GM12878 (cell line): ENCODE measurements around the gene MRGPRE. TPM values are rescaled to one million over a fixed set of nuclear protein-coding genes. Genes with fewer than 3 reads are reported as not detected.

Experiments
- ATAC-seq: fragments of 200-7000 bp; cut with Tn5 transposase; 3 replicates; pipeline ENCODE4 v1.9.1; 2020; ENCODE audit warnings: mild to moderate bottlenecking, moderate library complexity
- BruUV-seq: library from RNA; stranded (reverse); fragments of 400-500 nt; replicated peaks from 2 replicates; lab custom pipeline; 2021; lab: Mats Ljungman, UMichigan
- CTCF ChIA-PET: fragments of 300-600 bp; sonication (Branson Sonifier 250); formaldehyde crosslinking; extraction: SDS; loops from one replicate; lab custom pipeline; 2021; ENCODE audit warnings: inconsistent platforms; lab: Yijun Ruan, JAX
- POLR2A ChIA-PET: fragments of 350-600 bp; formaldehyde crosslinking; extraction: SDS; loops from one replicate; lab custom pipeline; 2021; ENCODE audit warnings: inconsistent platforms; lab: Charles Lee
- RAD21 ChIA-PET: fragments of 300-600 bp; sonication (Branson Sonifier 250); formaldehyde crosslinking; loops from one replicate; lab custom pipeline; 2023; ENCODE audit warnings: antibody characterized with exemption; ENCODE audit not compliant: unreplicated experiment; lab: Charles Lee
- SMC1A ChIA-PET: fragments of 300-600 bp; sonication (Branson Sonifier 250); formaldehyde crosslinking; loops from one replicate; lab custom pipeline; 2023; ENCODE audit not compliant: unreplicated experiment, uncharacterized antibody; lab: Charles Lee
- DNase-seq: peaks from one replicate; pipeline ENCODE4 v3.0.0-alpha.2; 2011; ENCODE audit warnings: low read depth, low spot score
- FAIRE-seq: peaks from 3 replicates; lab custom pipeline; 2011; peaks lifted over from hg19 to GRCh38; lab: Jason Lieb, UNC
- H2AFZ ChIP-seq: 2 replicates; pipeline ENCODE4 v1.6.0; 2011; ENCODE audit warnings: low read depth, low read length, control low read depth; ENCODE audit not compliant: control insufficient read depth
- H3K27ac ChIP-seq: 2 replicates; pipeline ENCODE4 v1.5.1; 2011; ENCODE audit warnings: control low read depth; ENCODE audit not compliant: control insufficient read depth, insufficient read depth
- H3K27me3 ChIP-seq, 2 experiments: replicated peaks in 1 of 2; 2 replicates each; pipeline versions ENCODE4 v1.6.0 to v1.6.1; 2011; ENCODE audit warnings: low read length in 1 of 2; ENCODE audit not compliant: control insufficient read depth in 2 of 2, insufficient read depth in 2 of 2
- H3K36me3 ChIP-seq, 2 experiments: 2 replicates each; pipeline ENCODE4 v1.5.1; 2011; ENCODE audit warnings: low read length in 1 of 2; ENCODE audit not compliant: control insufficient read depth in 2 of 2, insufficient read depth in 2 of 2
- H3K4me1 ChIP-seq: 2 replicates; pipeline ENCODE4 v1.6.1; 2011; ENCODE audit warnings: mild to moderate bottlenecking, low read length, moderate library complexity, mixed read lengths; ENCODE audit not compliant: control insufficient read depth, insufficient read depth
- H3K4me2 ChIP-seq: 2 replicates; pipeline ENCODE4 v1.6.0; 2011; ENCODE audit warnings: control low read depth; ENCODE audit not compliant: control insufficient read depth, insufficient read depth
- H3K4me3 ChIP-seq: fragments of 200-600 bp; sonication (generic); 2 replicates; pipeline ENCODE4 v1.5.1; 2016
- H3K79me2 ChIP-seq: 2 replicates; pipeline ENCODE4 v1.6.0; 2011; ENCODE audit warnings: low read length; ENCODE audit not compliant: control insufficient read depth, insufficient read depth
- H3K9ac ChIP-seq: 2 replicates; pipeline ENCODE4 v1.8.0; 2011; ENCODE audit warnings: low read length, control low read depth, mixed read lengths; ENCODE audit not compliant: control insufficient read depth, insufficient read depth
- H3K9me3 ChIP-seq: replicated peaks from 3 replicates; pipeline ENCODE4 v1.5.1; 2011; ENCODE audit warnings: mild to moderate bottlenecking, low read length; ENCODE audit not compliant: control insufficient read depth, insufficient read depth
- H4K20me1 ChIP-seq: 2 replicates; pipeline ENCODE4 v1.6.0; 2011; ENCODE audit not compliant: control insufficient read depth, insufficient read depth
- BHLHE40 ChIP-seq, 2 experiments: fragments of 450-650 bp in 1 of 2; IDR thresholded peaks; 2 replicates each; pipeline ENCODE4 v1.6.1; 2011 to 2017; ENCODE audit warnings: low read depth in 2 of 2, borderline replicate concordance in 1 of 2, improper control_type of control experiment in 1 of 2, low read length in 1 of 2, mild to moderate bottlenecking in 1 of 2
- IRF4 ChIP-seq: IDR thresholded peaks from 2 replicates; pipeline ENCODE4 v1.6.1; 2011; ENCODE audit warnings: low read depth, low read length
- IRF5 ChIP-seq: fragments of 450-650 bp; IDR thresholded peaks from 2 replicates; pipeline ENCODE4 v1.6.1; 2017; ENCODE audit warnings: borderline replicate concordance
- KDM1A ChIP-seq: fragments of 200-600 bp; sonication (generic); IDR thresholded peaks from 2 replicates; pipeline ENCODE4 v1.6.1; 2016; ENCODE audit warnings: borderline replicate concordance
- PML ChIP-seq: IDR thresholded peaks from 2 replicates; pipeline ENCODE4 v1.6.1; 2012; ENCODE audit warnings: low read length, inconsistent platforms
- WGBS: methylation state at CpG from one replicate; pipeline ENCODE4 v1.1.6; 2016; ENCODE audit warnings: low lambda C conversion rate; ENCODE audit not compliant: insufficient replicate concordance, insufficient coverage; ENCODE audit errors: missing lambda C conversion rate; 5-methylcytosine and 5-hydroxymethylcytosine counted together
- in situ Hi-C: fragments of 300-500 bp; cut with MboI; formaldehyde crosslinking; loops from 9 replicates; pipeline ENCODE4 v1.14.3; 2018; ENCODE audit warnings: mixed read lengths
- intact Hi-C: fragments of 100-400 bp; cut with micrococcal nuclease; formaldehyde crosslinking; loops from one replicate; pipeline ENCODE4 v1.14.2; 2022; ENCODE audit not compliant: unreplicated experiment
- polyA plus RNA-seq, 11 experiments: library from polyadenylated mRNA; depleted of rRNA in 4 of 11; unstranded in 6 of 11; stranded (reverse) in 5 of 11; fragments of >200 nt; fragmentation: Nextera tagmentation in 4 of 11; fragmentation: Illumina TruSeq in 1 of 11; extraction: Ambion mirVana in 4 of 11; extraction: Trizol in 1 of 11; gene quantifications; 1 replicate in 1 of 11; 2 replicates in 10 of 11; pipeline versions ENCODE4 v1.2.1 to v1.2.3, GENCODE V29; 2011 to 2016; ENCODE audit warnings: inconsistent platforms in 2 of 11, missing spikeins in 2 of 11, low read depth in 1 of 11
- total RNA-seq, 4 experiments: library from RNA; depleted of rRNA in 3 of 4; stranded (reverse); fragments of >200 nt in 3 of 4; fragmentation: Illumina TruSeq in 1 of 4; extraction: Trizol in 1 of 4; gene quantifications; 2 replicates each; pipeline versions ENCODE4 v1.2.1 to v1.2.3, GENCODE V29; 2013 to 2021
- TF ChIP-seq, protein P1 (sequence below): fragments of 450-650 bp; IDR thresholded peaks from 2 replicates; pipeline ENCODE4 v1.6.1; 2017; ENCODE audit warnings: antibody characterized with exemption, mild to moderate bottlenecking, moderate library complexity

The MRGPRE gene
- total and polyA plus RNA-seq, 10 of the 15 experiments (the other 5 are each of a cell fraction or from before 2014, with no cell fraction given), result 0.34 TPM; not detected in 9

DNA sequence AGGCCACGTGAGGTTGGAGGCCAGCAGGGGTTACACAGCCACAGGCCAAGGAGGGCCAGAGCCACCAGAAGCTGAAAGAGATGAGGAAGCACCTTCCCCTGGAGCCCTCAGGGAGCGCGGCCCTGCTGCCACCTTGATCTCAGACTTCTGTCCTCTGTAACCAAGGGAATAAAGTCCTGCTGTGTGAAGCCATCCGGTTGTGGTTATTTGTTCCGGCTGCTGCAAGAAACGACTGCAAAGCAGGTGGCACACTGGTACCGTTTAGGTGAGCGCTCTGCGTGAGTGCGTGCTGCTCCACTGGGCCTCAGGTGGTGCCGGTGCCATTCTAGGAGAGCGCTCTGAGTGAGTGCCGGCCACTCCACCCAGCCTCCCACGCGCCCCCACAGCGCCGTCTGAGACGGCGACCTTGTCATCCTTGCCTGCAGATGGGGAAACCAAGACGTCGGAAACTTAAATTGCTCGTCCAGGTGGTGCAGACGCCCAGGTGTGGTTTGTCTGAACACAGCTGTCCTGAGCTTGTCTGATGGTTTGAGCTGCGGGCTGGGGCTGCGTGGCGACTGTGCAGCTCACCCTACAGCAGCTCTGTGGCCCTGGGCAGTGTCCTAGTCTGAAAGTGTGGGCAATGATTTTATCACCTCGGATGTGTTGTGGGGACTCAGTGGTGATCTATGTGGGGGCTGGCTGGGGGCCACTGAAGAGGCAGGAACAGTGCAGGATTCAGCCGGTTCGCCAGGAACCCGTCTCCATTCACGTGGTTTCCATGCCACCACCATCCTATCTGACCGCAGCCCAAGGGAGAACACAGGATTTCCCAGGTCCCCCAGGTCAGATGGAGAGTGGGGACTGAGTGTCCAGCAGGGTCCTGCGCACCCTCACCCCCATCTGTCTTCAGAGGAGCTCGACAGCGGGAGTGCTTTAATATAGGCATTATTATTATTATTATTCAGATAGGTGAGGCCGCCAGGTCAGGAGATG is 9.0 kb downstream of the MRGPRE start (continued):
- TF ChIP-seq, protein P1, sequence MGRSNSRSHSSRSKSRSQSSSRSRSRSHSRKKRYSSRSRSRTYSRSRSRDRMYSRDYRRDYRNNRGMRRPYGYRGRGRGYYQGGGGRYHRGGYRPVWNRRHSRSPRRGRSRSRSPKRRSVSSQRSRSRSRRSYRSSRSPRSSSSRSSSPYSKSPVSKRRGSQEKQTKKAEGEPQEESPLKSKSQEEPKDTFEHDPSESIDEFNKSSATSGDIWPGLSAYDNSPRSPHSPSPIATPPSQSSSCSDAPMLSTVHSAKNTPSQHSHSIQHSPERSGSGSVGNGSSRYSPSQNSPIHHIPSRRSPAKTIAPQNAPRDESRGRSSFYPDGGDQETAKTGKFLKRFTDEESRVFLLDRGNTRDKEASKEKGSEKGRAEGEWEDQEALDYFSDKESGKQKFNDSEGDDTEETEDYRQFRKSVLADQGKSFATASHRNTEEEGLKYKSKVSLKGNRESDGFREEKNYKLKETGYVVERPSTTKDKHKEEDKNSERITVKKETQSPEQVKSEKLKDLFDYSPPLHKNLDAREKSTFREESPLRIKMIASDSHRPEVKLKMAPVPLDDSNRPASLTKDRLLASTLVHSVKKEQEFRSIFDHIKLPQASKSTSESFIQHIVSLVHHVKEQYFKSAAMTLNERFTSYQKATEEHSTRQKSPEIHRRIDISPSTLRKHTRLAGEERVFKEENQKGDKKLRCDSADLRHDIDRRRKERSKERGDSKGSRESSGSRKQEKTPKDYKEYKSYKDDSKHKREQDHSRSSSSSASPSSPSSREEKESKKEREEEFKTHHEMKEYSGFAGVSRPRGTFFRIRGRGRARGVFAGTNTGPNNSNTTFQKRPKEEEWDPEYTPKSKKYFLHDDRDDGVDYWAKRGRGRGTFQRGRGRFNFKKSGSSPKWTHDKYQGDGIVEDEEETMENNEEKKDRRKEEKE, result no peak

DNA sequence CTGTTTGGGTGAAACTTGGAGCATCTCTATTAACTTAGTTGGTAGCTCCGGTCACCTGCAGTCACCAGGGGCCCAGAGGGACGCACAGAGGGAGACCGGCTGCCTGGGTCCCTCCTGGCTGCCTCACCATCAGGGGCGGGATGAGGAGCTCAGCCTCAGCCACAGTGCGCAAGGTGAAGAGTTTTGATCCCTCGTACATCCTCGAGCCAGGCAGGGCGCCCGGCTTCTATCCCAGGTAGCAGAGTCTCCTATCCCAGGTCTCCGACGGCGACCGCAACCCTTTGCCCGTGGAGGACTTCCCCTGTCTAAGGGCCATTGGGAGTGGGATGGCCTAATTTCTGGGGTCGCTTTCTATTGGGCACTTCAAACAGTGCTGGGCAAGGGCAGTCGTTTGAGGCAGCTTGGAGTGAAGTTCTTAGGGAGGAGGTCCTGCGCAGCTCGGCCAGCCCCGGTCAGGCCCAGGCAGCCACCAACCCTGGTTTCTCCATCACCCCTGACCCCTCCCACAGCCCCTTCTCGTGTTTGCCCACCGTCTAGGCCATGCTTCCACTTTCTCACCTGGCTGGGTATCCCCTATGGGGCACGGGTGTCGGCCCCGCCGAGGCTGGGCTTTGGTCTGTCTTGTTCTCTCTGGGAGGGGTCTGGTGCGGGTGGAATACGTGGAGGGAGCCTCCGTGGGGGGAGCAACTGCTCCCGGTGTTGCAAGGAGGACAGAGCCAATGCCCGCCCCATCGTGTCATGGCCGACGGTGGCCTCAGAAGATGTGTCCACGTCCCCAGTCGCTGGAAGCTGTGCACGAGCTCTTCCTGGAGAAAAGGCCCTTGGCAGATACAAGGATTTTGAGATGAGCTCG is 10.0 kb downstream of the MRGPRE start:
- ChIA-PET SMC1A (interaction anchor here (0.7 kb wide), 1 partner anchor 667 kb away, joined by 3 read pairs; no protein-coding TSS in a partner anchor), POLR2A (no interaction called here)
- Histone ChIP-seq H3K9ac (no peak overlapping the region), H4K20me1 (no peaks in the 10 kb centered on the region), H3K4me2 (no peak overlapping the region), H3K36me3 (no peaks in the 10 kb centered on the region), H3K27ac (no peak overlapping the region), H3K4me3 (no peak overlapping the region), H3K79me2 (no peaks in the 10 kb centered on the region), H3K27me3 (no peaks in the 10 kb centered on the region; a peak in 2 of 4 replicates), H3K9me3 (no peaks in the 10 kb centered on the region), H2AFZ (no peak overlapping the region)
- DNase-seq, result no peak
- in situ Hi-C loops, result no loop called here
- TF ChIP-seq IRF4 (no peak), KDM1A (no peak), PML (no peak), IRF5 (no peak), BHLHE40 (IDR thresholded peaks at IDR 0.05; ENCODE audit: borderline replicate concordance in 1 of 2, low read depth in 2 of 2, low read length in 1 of 2) (no peak)
- TF ChIP-seq, all 136 proteins: peak for 0
- no TSS peak for BruUV-seq
- intact Hi-C loops, result no loop called here
- ChIA-PET CTCF (no interaction called here), RAD21 (interaction anchor here (0.5 kb wide), 1 partner anchor 1624 kb away, joined by 7 read pairs; the partner anchor contains the start of gene KRTAP5-2)
- no peaks in the 10 kb centered on the region for H3K4me1 ChIP-seq
- ATAC-seq (no peak), FAIRE-seq (no peak)
- 40% methylated on average over 36 of the region's 37 CpGs for WGBS
